IMR-90 (cell line): ENCODE data around the gene CD5L. TPM values are rescaled to one million over a fixed set of nuclear protein-coding genes. Genes with fewer than 3 reads are reported as not detected.

Source experiments
- ATAC-seq: fragments of 200-7000 bp; cut with Tn5 transposase; 2 replicates; pipeline ENCODE4 v1.9.1; 2020; ENCODE audit warnings: low read depth, mild to moderate bottlenecking, moderate library complexity
- BruUV-seq: library from RNA; stranded (reverse); fragments of 400-500 nt; replicated peaks from 2 replicates; lab custom pipeline; 2021; lab: Mats Ljungman, UMichigan
- CTCF ChIA-PET: fragments of 300-600 bp; formaldehyde crosslinking; extraction: SDS; loops from one replicate; lab custom pipeline; 2021; ENCODE audit warnings: antibody characterized with exemption; lab: Yijun Ruan, JAX
- POLR2A ChIA-PET: fragments of 300-600 bp; sonication (Branson Sonifier 250); formaldehyde crosslinking; loops from one replicate; lab custom pipeline; 2022; ENCODE audit warnings: antibody characterized with exemption; ENCODE audit not compliant: unreplicated experiment; lab: Charles Lee
- DNase-seq: peaks from one replicate; pipeline ENCODE4 v3.0.0; 2013
- H2AFZ ChIP-seq: replicated peaks from 2 replicates; pipeline ENCODE3; 2013; ENCODE audit warnings: low read length, mild to moderate bottlenecking; ENCODE audit not compliant: poor library complexity
- H2AK5ac ChIP-seq: 2 replicates; pipeline ENCODE4 v1.6.1; 2013; ENCODE audit warnings: low read depth, low read length, inconsistent platforms
- H2AK9ac ChIP-seq: replicated peaks from 2 replicates; pipeline ENCODE3; 2013; ENCODE audit warnings: mild to moderate bottlenecking, low read depth, low read length, moderate library complexity; ENCODE audit not compliant: poor library complexity
- H2BK120ac ChIP-seq: 2 replicates; pipeline ENCODE4 v1.6.1; 2013; ENCODE audit warnings: low read depth, low read length, inconsistent platforms
- H2BK15ac ChIP-seq: 3 replicates; pipeline ENCODE4 v1.6.1; 2013; ENCODE audit warnings: low read depth, low read length, inconsistent platforms
- H2BK20ac ChIP-seq: 2 replicates; pipeline ENCODE4 v1.6.1; 2013; ENCODE audit warnings: low read depth, mild to moderate bottlenecking, inconsistent platforms, low read length, moderate library complexity
- H2BK5ac ChIP-seq: 2 replicates; pipeline ENCODE4 v1.6.1; 2013; ENCODE audit warnings: mild to moderate bottlenecking, low read depth, low read length, inconsistent platforms; ENCODE audit not compliant: poor library complexity, severe bottlenecking
- H3K14ac ChIP-seq: replicated peaks from 2 replicates; pipeline ENCODE4 v1.6.1; 2013; ENCODE audit warnings: low read depth, low read length, inconsistent platforms
- H3K18ac ChIP-seq: 2 replicates; pipeline ENCODE4 v1.6.1; 2013; ENCODE audit warnings: low read depth, low read length, control low read depth
- H3K23ac ChIP-seq: 2 replicates; pipeline ENCODE4 v1.6.1; 2013; ENCODE audit warnings: low read depth, low read length, inconsistent platforms
- H3K27ac ChIP-seq: 2 replicates; pipeline ENCODE4 v1.5.1; 2013; ENCODE audit warnings: mild to moderate bottlenecking, control low read depth, low read length; ENCODE audit not compliant: insufficient read depth
- H3K27me3 ChIP-seq: 2 replicates; pipeline ENCODE4 v1.6.1; 2013; ENCODE audit warnings: low read length; ENCODE audit not compliant: control insufficient read depth, insufficient read depth
- H3K36me3 ChIP-seq: 2 replicates; pipeline ENCODE4 v1.6.1; 2013; ENCODE audit warnings: low read length, mixed read lengths; ENCODE audit not compliant: control insufficient read depth, insufficient read depth
- H3K4ac ChIP-seq: 2 replicates; pipeline ENCODE4 v1.6.1; 2013; ENCODE audit warnings: low read depth, low read length, inconsistent platforms
- H3K4me1 ChIP-seq: 2 replicates; pipeline ENCODE4 v1.6.1; 2013; ENCODE audit warnings: low read length, mixed read lengths; ENCODE audit not compliant: control insufficient read depth, insufficient read depth
- H3K4me2 ChIP-seq: 2 replicates; pipeline ENCODE4 v1.6.1; 2013; ENCODE audit warnings: low read depth, mild to moderate bottlenecking, control low read depth, low read length, moderate library complexity
- H3K4me3 ChIP-seq: 2 replicates; pipeline ENCODE4 v1.5.1; 2013; ENCODE audit warnings: low read depth, mild to moderate bottlenecking, control low read depth, low read length, moderate library complexity; ENCODE audit not compliant: insufficient read depth
- H3K56ac ChIP-seq: 2 replicates; pipeline ENCODE4 v1.6.1; 2013; ENCODE audit warnings: low read length, inconsistent platforms; ENCODE audit not compliant: insufficient read depth; ENCODE audit errors: extremely low read depth
- H3K79me1 ChIP-seq, 2 experiments: 2 replicates each; pipeline ENCODE4 v1.6.1; 2013; ENCODE audit warnings: low read length in 2 of 2, inconsistent platforms in 1 of 2, low read depth in 1 of 2
- H3K9ac ChIP-seq: 2 replicates; pipeline ENCODE4 v1.6.1; 2013; ENCODE audit warnings: low read depth, low read length, control low read depth
- H3K9me1 ChIP-seq: 2 replicates; pipeline ENCODE4 v1.6.1; 2013; ENCODE audit warnings: low read length, inconsistent platforms; ENCODE audit not compliant: insufficient read depth
- H3K9me3 ChIP-seq: 2 replicates; pipeline ENCODE4 v1.6.1; 2013; ENCODE audit warnings: low read length; ENCODE audit not compliant: control insufficient read depth, insufficient read depth
- H4K20me1 ChIP-seq: 2 replicates; pipeline ENCODE4 v1.6.1; 2013; ENCODE audit warnings: low read length, inconsistent platforms; ENCODE audit not compliant: insufficient read depth
- H4K5ac ChIP-seq: 2 replicates; pipeline ENCODE4 v1.6.1; 2013; ENCODE audit warnings: mild to moderate bottlenecking, low read depth, low read length, control low read depth
- H4K8ac ChIP-seq, 2 experiments: 2 replicates each; pipeline ENCODE4 v1.6.1; 2013; ENCODE audit warnings: low read depth in 2 of 2, low read length in 2 of 2, control low read depth in 1 of 2, inconsistent platforms in 1 of 2
- H4K91ac ChIP-seq: 2 replicates; pipeline ENCODE4 v1.6.1; 2013; ENCODE audit warnings: low read depth, low read length, inconsistent platforms; ENCODE audit not compliant: insufficient read depth
- RCOR1 ChIP-seq: IDR thresholded peaks from 2 replicates; pipeline ENCODE4 v1.6.1; 2012; ENCODE audit warnings: mild to moderate bottlenecking, low read length, improper control_type of control experiment; ENCODE audit not compliant: insufficient replicate concordance
- WGBS, 2 experiments: methylation state at CpG; one replicate each; pipeline versions ENCODE4 v1.1.5 to v1.1.7; 2013; ENCODE audit warnings: missing lambda C conversion rate in 2 of 2; ENCODE audit not compliant: insufficient read length in 1 of 2; ENCODE audit errors: extremely low coverage in 2 of 2; 5-methylcytosine and 5-hydroxymethylcytosine counted together
- dilution Hi-C: fragments of 300-500 bp; cut with HindIII; formaldehyde crosslinking; loops from one replicate; pipeline ENCODE4 v1.14.3; 2018; ENCODE audit warnings: low sequenced_read_pairs; ENCODE audit not compliant: unreplicated experiment
- in situ Hi-C: fragments of 300-500 bp; cut with MboI; formaldehyde crosslinking; loops from 3 replicates; pipeline ENCODE4 v1.14.3; 2019; ENCODE audit warnings: low sequenced_read_pairs, inconsistent platforms, mixed read lengths
- intact Hi-C: fragments of 100-400 bp; cut with micrococcal nuclease; formaldehyde crosslinking; loops from 2 replicates; pipeline ENCODE4 v1.10.0; 2022
- polyA plus RNA-seq, 3 experiments: library from polyadenylated mRNA; depleted of rRNA; stranded (reverse); fragments of >200 nt; gene quantifications; 2 replicates each; pipeline ENCODE4 v1.2.3, GENCODE V29; 2012; ENCODE audit warnings: low replicate concordance in 1 of 3
- total RNA-seq: library from RNA; depleted of rRNA; stranded (reverse); fragments of >200 nt; gene quantifications from 2 replicates; pipeline ENCODE4 v1.2.3, GENCODE V29; 2012

CD5L gene
- total and polyA plus RNA-seq, 2 of the 4 experiments (the other 2 are of a cell fraction): not detected

- WGBS, 2 experiments: no CpG with 5 or more reads among the region's 1 CpG
- H3K9me1 ChIP-seq: no peaks in the 10 kb centered on the region
- no peak overlapping the region for H4K8ac ChIP-seq
- H3K56ac ChIP-seq: no peak overlapping the region
- no peak for TF ChIP-seq RCOR1
- no peaks in the 10 kb centered on the region for H3K36me3 ChIP-seq
- no peak overlapping the region for H2BK20ac ChIP-seq
- H3K18ac ChIP-seq: no peak overlapping the region
- H2BK5ac ChIP-seq: no peak overlapping the region
- DNase-seq (no peak), ATAC-seq (no peak)
- H3K14ac ChIP-seq: no peak overlapping the region
- no peaks in the 10 kb centered on the region for H3K4me1 ChIP-seq
- CTCF ChIA-PET: no interaction called here
- no peak overlapping the region for H4K5ac ChIP-seq
- no peaks in the 10 kb centered on the region for H3K27me3 ChIP-seq
- POLR2A ChIA-PET: no interaction called here
- no peak overlapping the region for H2AK5ac ChIP-seq
- no TSS peak for BruUV-seq
- H4K91ac ChIP-seq: no peak overlapping the region
- no peak overlapping the region for H3K27ac ChIP-seq
- H3K9ac ChIP-seq: no peak overlapping the region
- no peak overlapping the region for H3K23ac ChIP-seq
- intact Hi-C loops: no loop called here
- dilution Hi-C loops: no loop called here
- no peak overlapping the region for H2BK120ac ChIP-seq
- H3K9me3 ChIP-seq: no peaks in the 10 kb centered on the region
- no peak overlapping the region for H3K4me2 ChIP-seq
- no peak overlapping the region for H2BK15ac ChIP-seq
- H2AK9ac ChIP-seq: no peak overlapping the region
- H4K20me1 ChIP-seq: no peaks in the 10 kb centered on the region
- H3K4ac ChIP-seq: no peak overlapping the region
- no peak overlapping the region for H3K4me3 ChIP-seq
- in situ Hi-C loops: no loop called here
- no peak overlapping the region for H2AFZ ChIP-seq
- H3K79me1 ChIP-seq: no peaks in the 10 kb centered on the region
Observed at GRCh38 chr1:157799996-157800395, 41.6 kb downstream of the CD5L start.
